GM18526 (cell line): Measurements from ENCODE around the gene SYCE3.
A peak's percentile ranks its signal among the peaks of the same experiment; 100 is the strongest.

Experiments
- POLR2A ChIP-seq: IDR thresholded peaks from 3 replicates; pipeline ENCODE4 v1.6.1; 2011; ENCODE audit not compliant: insufficient read length; ENCODE audit errors: extremely low read depth

The SYCE3 gene

GRCh38 chr22:50532824-50533796 is 29.6 kb downstream of the SYCE3 start:
- no peak for TF ChIP-seq POLR2A

DNA sequence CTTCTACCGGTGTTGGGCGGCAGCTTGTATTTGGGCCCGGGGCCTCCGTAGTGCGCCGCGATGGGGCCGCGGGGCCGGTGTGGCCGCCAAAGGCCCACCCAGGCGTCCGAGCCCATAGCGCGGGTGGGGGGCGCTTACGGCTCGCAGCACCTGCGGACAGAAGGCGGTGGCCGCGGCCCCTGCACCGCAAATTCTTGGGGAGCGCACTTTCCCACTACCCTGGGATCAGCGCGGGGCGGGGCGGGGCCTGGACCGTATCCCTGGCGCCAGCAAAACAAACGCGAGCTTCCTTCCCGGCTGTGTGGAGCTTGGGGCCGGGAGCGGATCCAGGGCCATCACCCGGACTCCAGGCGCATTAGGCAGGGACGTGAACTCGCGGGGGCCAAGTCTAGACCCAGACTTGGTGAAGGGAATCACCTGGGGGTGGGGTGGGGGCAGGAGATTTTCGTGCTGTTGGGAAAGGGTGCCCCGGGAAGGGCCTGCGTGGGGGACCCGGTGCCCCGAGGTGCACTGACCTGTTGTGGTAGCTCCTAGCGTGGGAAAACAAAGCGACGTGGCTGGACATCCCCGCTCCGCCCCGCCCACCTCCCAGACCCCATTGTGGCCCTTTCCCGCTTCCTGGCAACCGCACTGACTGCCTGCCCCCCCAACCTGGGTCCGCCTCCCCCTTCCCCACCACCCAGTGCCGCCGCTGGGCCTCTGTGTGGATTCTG is 30.6 kb downstream of the SYCE3 start:
- TF ChIP-seq POLR2A: peak; percentile 48

GRCh38 chr22:50531546-50531961 is 31.2 kb downstream of the SYCE3 start:
- TF ChIP-seq POLR2A: peak; percentile 69

- TF ChIP-seq POLR2A: peak; percentile 93
These were observed 31.7 kb downstream of the SYCE3 start for GRCh38 chr22:50530877-50531545.

- TF ChIP-seq POLR2A: no peak
These were observed 32.2 kb downstream of the SYCE3 start for GRCh38 chr22:50530580-50530876.

- TF ChIP-seq POLR2A: peak; percentile 75
These were observed 32.7 kb downstream of the SYCE3 start, which contains the start of gene TYMP for GRCh38 chr22:50529897-50530579. TSS of gene TYMP (minus strand) at chr22:50530012. CDS start at chr22:50529709, 303 bp downstream.

DNA sequence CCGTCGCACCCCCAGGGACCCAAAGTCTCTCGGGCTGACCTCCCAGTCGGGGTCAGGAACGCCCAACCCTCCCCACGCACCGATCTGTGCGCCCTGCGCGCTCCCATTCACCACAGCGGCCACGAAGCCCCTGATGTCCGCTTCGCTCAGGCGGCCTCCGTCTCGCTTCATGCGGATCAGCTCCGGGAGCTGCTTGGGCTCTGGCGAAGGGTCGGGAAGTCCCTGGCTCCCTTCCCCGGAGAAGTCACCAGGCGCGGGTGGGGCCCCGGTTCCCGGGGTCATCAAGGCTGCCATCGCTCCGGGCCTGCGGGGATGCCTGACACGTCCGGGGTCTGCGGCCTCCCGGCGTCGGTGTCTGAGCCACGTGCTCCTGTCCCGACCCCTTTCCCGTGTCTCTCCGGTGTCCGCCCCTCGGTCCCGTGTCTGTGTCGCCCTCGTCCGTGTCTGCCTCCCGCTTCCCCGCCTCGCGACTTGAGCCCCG is 33.3 kb downstream of the SYCE3 start:
- TF ChIP-seq POLR2A: peak; percentile 2

- no peak for TF ChIP-seq POLR2A
These were observed 33.9 kb downstream of the SYCE3 start for GRCh38 chr22:50528682-50529415.

DNA sequence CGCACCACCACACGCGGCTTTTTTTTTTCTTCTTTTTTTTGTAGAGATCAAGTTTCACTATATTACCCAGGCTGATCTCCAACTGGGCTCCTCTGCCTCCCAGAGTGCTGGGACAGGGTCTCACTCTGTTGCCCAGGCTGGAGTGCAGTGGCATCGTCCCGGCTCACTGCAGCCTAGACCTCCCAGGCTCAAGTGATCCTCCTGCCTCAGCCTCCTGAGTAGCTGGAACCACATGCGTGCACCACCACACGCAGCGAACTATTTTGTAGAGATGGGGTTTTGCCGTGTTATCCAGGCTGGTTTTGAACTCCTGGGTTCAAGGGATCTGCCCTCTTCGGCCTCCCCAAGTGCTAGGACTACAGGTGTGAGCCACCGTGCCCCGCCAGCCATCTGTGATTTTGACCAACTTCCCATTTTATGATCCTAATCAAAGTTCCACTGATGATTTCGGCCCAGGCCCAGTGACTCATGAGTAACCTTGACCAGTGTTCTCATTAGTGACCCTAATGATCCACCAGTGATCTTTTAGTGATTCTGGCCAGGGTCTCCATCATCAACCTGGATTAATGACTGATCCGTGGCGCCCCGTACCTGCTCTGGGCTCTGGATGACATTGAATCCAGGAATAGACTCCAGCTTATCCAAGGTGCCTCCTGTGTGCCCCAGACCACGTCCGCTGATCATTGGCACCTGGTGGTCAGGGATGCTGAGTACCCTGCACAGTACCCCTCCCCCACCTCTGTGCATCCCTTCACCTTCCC is 34.6 kb downstream of the SYCE3 start:
- TF ChIP-seq POLR2A: peak; percentile 32

- peak; percentile 66 for TF ChIP-seq POLR2A
These were observed 35.6 kb downstream of the SYCE3 start for GRCh38 chr22:50526834-50527801.

DNA sequence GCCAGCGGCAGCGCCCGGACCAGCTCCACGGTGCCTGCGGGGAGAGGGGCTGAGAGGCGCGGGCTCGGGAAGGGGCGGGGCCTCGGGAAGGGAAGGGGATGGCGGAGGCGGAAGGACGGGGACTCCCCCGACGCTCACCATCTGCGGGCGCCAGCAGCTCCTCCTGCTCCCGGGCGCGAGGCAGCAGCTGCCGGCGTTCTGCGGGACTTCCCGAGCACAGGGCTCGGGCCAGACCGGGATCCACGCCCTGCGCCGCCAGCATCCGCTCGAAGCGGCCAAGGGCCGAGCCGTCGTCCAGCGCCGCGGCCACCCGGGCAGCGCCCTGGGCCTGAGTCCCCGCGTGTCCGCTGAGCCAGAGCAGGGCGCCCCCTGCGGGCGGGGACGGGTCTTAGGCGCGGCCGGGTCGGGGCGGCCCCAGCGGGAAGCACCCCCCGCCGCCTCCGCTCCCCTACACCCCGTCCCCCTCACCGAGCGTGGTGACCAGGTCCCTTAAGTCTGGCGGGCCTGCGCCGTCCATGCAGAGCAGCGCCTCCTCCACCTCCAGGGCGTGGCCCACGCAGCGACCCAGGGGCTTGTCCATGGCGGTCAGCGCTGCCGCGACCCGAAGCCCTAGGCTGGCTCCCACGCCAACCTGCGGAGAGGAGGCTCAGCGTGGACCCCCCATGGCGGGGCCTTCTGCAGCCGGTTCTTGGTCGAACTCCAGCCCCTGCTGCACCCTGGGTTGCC is 36.4 kb downstream of the SYCE3 start:
- peak; percentile 46 for TF ChIP-seq POLR2A

DNA sequence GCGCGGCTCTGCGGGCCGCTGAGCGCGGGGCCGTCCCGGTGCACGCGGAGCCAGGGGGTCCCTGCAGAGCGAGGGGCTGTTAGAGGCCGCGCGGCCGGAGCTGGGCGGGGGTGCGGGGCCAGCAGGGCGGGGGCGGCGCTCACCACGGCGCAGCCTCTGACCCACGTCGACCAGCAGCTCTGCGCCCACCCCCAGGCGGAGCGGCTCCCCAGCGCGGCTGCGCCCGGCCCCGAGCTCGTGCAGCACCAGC is 36.9 kb downstream of the SYCE3 start:
- no peak for TF ChIP-seq POLR2A

GRCh38 chr22:50525104-50525857 is 37.4 kb downstream of the SYCE3 start, which contains the start of gene SCO2:
TSS of gene SCO2 (minus strand) at chr22:50525598. CDS start at chr22:50524411, 1,187 bp downstream.
- TF ChIP-seq POLR2A: peak; percentile 86
